Frontal cortex (tissue), 4 donors: Measurements from ENCODE around the gene TPM2. TPM values are rescaled to one million over a fixed set of nuclear protein-coding genes. Genes with fewer than 3 reads are reported as not detected.

Source experiments
- DNase-seq, 2 donors: peaks; one replicate each; pipeline ENCODE4 v3.0.0; 2012; ENCODE audit warnings: low spot score in 2 of 2
- FAIRE-seq: peaks from 2 replicates; lab custom pipeline; 2012; peaks lifted over from hg19 to GRCh38; lab: Jason Lieb, UNC
- total RNA-seq: library from RNA; depleted of rRNA; stranded (reverse); fragments of >200 nt; gene quantifications from one replicate; pipeline ENCODE4 v1.2.3, GENCODE V29; 2014
- donor health status: control.
- donor health status: control.
- donor health status: control.

Gene TPM2
- total RNA-seq: 11.0 TPM

GRCh38 chr9:35689542-35690293 is at the start of gene TPM2:
Gene TPM2, minus strand, starts transcription at chr9:35689925. Its CDS starts 108 bp downstream, at chr9:35689817.
- FAIRE-seq: no peak
- DNase-seq: no peak

GRCh38 chr9:35738924-35739323 is 49.2 kb upstream of the TPM2 start:
- DNase-seq (no peak), FAIRE-seq (no peak)

GRCh38 chr9:35738186-35738585 is 48.5 kb upstream of the TPM2 start:
- DNase-seq (no peak), FAIRE-seq (no peak)

- FAIRE-seq: no peak
Measured at GRCh38 chr9:35737143-35737542, 47.4 kb upstream of the TPM2 start.

GRCh38 chr9:35736201-35736633 is 46.5 kb upstream of the TPM2 start:
- FAIRE-seq (no peak), DNase-seq (peak in 1 of 2 donors; percentile 57)

More at GRCh38 chr9:35737143-35737542, 47.4 kb upstream of the TPM2 start:
- no peak for DNase-seq

- DNase-seq: no peak
- no peak for FAIRE-seq
Measured at GRCh38 chr9:35734096-35734495, 44.4 kb upstream of the TPM2 start.

GRCh38 chr9:35732800-35733541 is 43.2 kb upstream of the TPM2 start:
- FAIRE-seq: no peak
- peak in 1 of 2 donors; percentile 25 for DNase-seq

GRCh38 chr9:35732185-35732799 is 42.6 kb upstream of the TPM2 start, which contains the start of the genes CREB3 and TLN1:
Gene CREB3, plus strand, starts transcription at chr9:35732666. Its CDS starts 107 bp downstream, at chr9:35732773.
Gene TLN1, minus strand, starts transcription at chr9:35732195. Its CDS starts 6,501 bp downstream, at chr9:35725694.
- no peak for FAIRE-seq
- peak; percentile 94 to 96 for DNase-seq

- DNase-seq (peak in 1 of 2 donors; percentile 33), FAIRE-seq (no peak)
Measured at GRCh38 chr9:35731415-35732184, 41.9 kb upstream of the TPM2 start.

- FAIRE-seq (no peak), DNase-seq (no peak)
Measured at GRCh38 chr9:35730486-35730854, 40.7 kb upstream of the TPM2 start.

- FAIRE-seq: no peak
Measured at GRCh38 chr9:35729700-35730485, 40.2 kb upstream of the TPM2 start.

GRCh38 chr9:35729101-35729500 is 39.4 kb upstream of the TPM2 start:
- FAIRE-seq: no peak
- no peak for DNase-seq

More at GRCh38 chr9:35729700-35730485, 40.2 kb upstream of the TPM2 start:
- no peak for DNase-seq

- FAIRE-seq (no peak), DNase-seq (no peak)
Measured at GRCh38 chr9:35728041-35728971, 38.6 kb upstream of the TPM2 start.

- no peak for FAIRE-seq
- DNase-seq: no peak
Measured at GRCh38 chr9:35727676-35728040, 37.9 kb upstream of the TPM2 start.

- DNase-seq: no peak
Measured at GRCh38 chr9:35726931-35727330, 37.2 kb upstream of the TPM2 start.

GRCh38 chr9:35725362-35725761 is 35.6 kb upstream of the TPM2 start:
- FAIRE-seq (no peak), DNase-seq (no peak)

More at GRCh38 chr9:35726931-35727330, 37.2 kb upstream of the TPM2 start:
- FAIRE-seq: no peak

GRCh38 chr9:35723908-35724307 is 34.2 kb upstream of the TPM2 start:
- no peak for FAIRE-seq
- DNase-seq: no peak

GRCh38 chr9:35723426-35723825 is 33.7 kb upstream of the TPM2 start:
- DNase-seq: no peak

More at GRCh38 chr9:35723426-35723825, 33.7 kb upstream of the TPM2 start:
- no peak for FAIRE-seq
